Prostate gland (tissue), 2 donors: ENCODE results near the gene MYO1D. TPM values are rescaled to one million over a fixed set of nuclear protein-coding genes. Genes with fewer than 3 reads are reported as not detected.

Experiments used
- DNase-seq: peaks from one replicate; pipeline ENCODE4 v3.0.0-alpha.2; 2019; ENCODE audit warnings: low spot score
- H3K27ac ChIP-seq, 2 donors: fragments of 200-600 bp; sonication (generic); 2 replicates each; pipeline ENCODE4 v1.5.1; 2017 to 2019
- H3K27me3 ChIP-seq: fragments of 200-600 bp; sonication (generic); replicated peaks from 2 replicates; pipeline ENCODE4 v1.5.1; 2019; ENCODE audit not compliant: insufficient read depth
- H3K36me3 ChIP-seq, 2 donors: fragments of 200-600 bp; sonication (generic); 1 replicate in 1 of 2; 2 replicates in 1 of 2; pipeline versions ENCODE4 v1.5.1 to v1.8.1; 2017 to 2019
- H3K4me1 ChIP-seq: fragments of 200-600 bp; sonication (generic); replicated peaks from 2 replicates; pipeline ENCODE4 v1.5.1; 2019
- H3K4me3 ChIP-seq, 2 donors: fragments of 200-600 bp; sonication (generic); 2 replicates each; pipeline ENCODE4 v1.5.1; 2017 to 2019
- H3K9me3 ChIP-seq: fragments of 200-600 bp; sonication (generic); 2 replicates; pipeline ENCODE4 v1.5.1; 2017
- POLR2A ChIP-seq: fragments of 450-650 bp; IDR thresholded peaks from one replicate; pipeline ENCODE4 v1.6.1; 2016; ENCODE audit warnings: antibody characterized with exemption, mild to moderate bottlenecking
- POLR2AphosphoS5 ChIP-seq: sonication (generic); formaldehyde crosslinking; IDR thresholded peaks from one replicate; pipeline ENCODE4 v1.6.1; 2017; ENCODE audit warnings: antibody characterized with exemption
- WGBS: methylation state at CpG from one replicate; pipeline ENCODE4 v1.1.5; 2018; 5-methylcytosine and 5-hydroxymethylcytosine counted together
- intact Hi-C: fragments of 100-400 bp; cut with DNase I; formaldehyde crosslinking; loops from one replicate; pipeline ENCODE4 v1.14.2; 2022
- total RNA-seq, 2 donors: library from RNA; depleted of rRNA; stranded (reverse); fragments of >200 nt; gene quantifications; one replicate each; pipeline ENCODE4 v1.1.0, GENCODE V29; 2016
- TF ChIP-seq, protein P1 (sequence below), 4 experiments: fragments of 200-600 bp in 2 of 4; fragments of 450-650 bp in 2 of 4; sonication (generic) in 2 of 4; IDR thresholded peaks; 1 replicate in 3 of 4; 2 replicates in 1 of 4; pipeline ENCODE4 v1.5.1; 2016 to 2019; ENCODE audit warnings: antibody characterized with exemption in 4 of 4, mild to moderate bottlenecking in 2 of 4, moderate library complexity in 2 of 4

The MYO1D gene
- total RNA-seq, 2 donors from 2014 or later: 44.2 to 45.2 TPM

DNA sequence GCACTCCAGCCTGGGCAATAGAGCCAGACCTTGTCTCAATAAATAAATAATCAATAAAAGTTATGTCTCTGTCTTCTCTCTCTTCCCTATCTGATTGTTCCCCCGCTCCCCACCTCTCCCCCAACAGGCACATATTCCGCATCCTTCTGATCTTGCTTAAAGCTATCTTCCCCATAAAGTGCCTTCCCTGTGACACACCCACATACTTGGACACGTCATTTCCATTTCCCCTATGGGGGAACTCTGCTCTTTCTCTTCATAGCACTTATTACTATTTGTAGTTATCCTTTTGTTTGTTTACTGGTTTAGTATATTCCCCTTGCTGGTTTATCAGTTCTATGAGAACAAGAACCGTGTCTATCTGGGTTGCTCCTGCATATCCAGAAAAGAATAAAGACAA is 14.9 kb downstream of the MYO1D start:
- WGBS: 92% methylated on average over 4 of the region's 4 CpGs
- no peaks in the 10 kb centered on the region for H3K9me3 ChIP-seq
- H3K36me3 ChIP-seq: no peaks in the 10 kb centered on the region
- intact Hi-C loops: no loop called here
- H3K4me1 ChIP-seq: no peaks in the 10 kb centered on the region
- no peak overlapping the region for H3K4me3 ChIP-seq
- H3K27ac ChIP-seq: no peak overlapping the region
- TF ChIP-seq POLR2AphosphoS5 (no peak), POLR2A (no peak)
- TF ChIP-seq, protein P1, sequence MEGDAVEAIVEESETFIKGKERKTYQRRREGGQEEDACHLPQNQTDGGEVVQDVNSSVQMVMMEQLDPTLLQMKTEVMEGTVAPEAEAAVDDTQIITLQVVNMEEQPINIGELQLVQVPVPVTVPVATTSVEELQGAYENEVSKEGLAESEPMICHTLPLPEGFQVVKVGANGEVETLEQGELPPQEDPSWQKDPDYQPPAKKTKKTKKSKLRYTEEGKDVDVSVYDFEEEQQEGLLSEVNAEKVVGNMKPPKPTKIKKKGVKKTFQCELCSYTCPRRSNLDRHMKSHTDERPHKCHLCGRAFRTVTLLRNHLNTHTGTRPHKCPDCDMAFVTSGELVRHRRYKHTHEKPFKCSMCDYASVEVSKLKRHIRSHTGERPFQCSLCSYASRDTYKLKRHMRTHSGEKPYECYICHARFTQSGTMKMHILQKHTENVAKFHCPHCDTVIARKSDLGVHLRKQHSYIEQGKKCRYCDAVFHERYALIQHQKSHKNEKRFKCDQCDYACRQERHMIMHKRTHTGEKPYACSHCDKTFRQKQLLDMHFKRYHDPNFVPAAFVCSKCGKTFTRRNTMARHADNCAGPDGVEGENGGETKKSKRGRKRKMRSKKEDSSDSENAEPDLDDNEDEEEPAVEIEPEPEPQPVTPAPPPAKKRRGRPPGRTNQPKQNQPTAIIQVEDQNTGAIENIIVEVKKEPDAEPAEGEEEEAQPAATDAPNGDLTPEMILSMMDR (IDR thresholded peaks at IDR 0.05): no peak
- H3K27me3 ChIP-seq: no peaks in the 10 kb centered on the region
- DNase-seq: no peak

DNA sequence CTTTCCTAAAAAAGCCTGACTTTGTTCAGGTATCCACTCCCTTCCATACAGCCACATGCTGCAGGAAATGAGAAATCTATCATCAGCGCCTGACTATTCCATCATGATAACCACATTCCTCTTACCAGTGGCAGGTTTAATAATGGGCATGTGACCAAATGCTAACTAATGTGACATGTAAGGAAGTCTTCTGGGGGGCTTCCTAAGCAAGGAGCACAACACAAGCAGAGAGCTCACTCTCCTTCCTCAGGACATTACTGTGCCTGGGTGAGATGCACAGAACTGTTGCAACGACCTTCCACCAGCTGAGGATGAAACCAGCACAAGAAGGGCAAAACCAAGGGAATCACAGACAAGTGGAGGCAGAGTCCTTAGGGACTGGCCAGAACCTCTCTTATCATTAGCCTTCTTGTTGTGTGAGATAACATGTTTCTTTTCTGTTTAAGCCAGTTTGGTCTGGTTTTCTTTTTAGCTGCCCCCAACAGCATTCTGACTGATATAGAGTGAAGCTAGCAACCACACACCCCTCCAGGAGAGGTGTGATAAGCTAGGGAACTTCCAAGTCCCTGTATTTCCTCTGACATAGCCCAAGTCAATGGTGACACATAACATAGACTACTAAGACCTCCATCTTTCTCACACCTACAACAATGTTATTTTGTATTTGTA is 16.9 kb downstream of the MYO1D start:
- no peak overlapping the region for H3K27ac ChIP-seq
- intact Hi-C loops: no loop called here

DNA sequence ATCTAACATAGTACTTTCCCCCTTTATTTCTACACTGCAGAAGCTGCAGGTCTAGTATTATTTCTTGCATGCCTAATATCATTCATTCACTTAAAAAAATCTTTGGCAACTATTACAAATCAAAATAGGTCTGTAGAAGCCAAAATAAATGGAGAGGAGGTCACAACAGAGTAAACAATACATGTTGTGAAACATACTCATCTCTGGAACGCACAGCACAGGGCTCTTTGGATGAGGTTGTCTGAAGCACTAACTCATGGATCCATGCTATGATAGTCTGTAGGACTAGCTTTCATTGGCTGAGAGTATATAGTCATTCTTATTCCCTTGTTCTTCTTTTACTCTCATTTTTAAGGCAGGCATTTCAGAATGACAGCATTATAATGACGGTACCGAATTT is 21.3 kb downstream of the MYO1D start:
- H3K36me3 ChIP-seq: no peaks in the 10 kb centered on the region
- no peaks in the 10 kb centered on the region for H3K27me3 ChIP-seq
- H3K4me3 ChIP-seq: no peak overlapping the region
- no peak overlapping the region for H3K27ac ChIP-seq
- 91% methylated on average over 3 of the region's 3 CpGs for WGBS
- no peaks in the 10 kb centered on the region for H3K4me1 ChIP-seq
- TF ChIP-seq POLR2AphosphoS5: no peak
- TF ChIP-seq, protein P1 (IDR thresholded peaks at IDR 0.05): no peak
- no peak for TF ChIP-seq POLR2A
- H3K9me3 ChIP-seq: no peaks in the 10 kb centered on the region
- no peak for DNase-seq
- intact Hi-C loops: no loop called here

More for the DNA sequence above, 16.9 kb downstream of the MYO1D start:
- Histone ChIP-seq H3K9me3 (no peaks in the 10 kb centered on the region), H3K27me3 (no peaks in the 10 kb centered on the region), H3K4me3 (no peak overlapping the region), H3K4me1 (no peaks in the 10 kb centered on the region), H3K36me3 (no peaks in the 10 kb centered on the region)
- TF ChIP-seq POLR2AphosphoS5 (no peak), POLR2A (no peak)
- TF ChIP-seq, protein P1 (IDR thresholded peaks at IDR 0.05): no peak
- DNase-seq: no peak
- WGBS: 78% methylated on average over 2 of the region's 2 CpGs

DNA sequence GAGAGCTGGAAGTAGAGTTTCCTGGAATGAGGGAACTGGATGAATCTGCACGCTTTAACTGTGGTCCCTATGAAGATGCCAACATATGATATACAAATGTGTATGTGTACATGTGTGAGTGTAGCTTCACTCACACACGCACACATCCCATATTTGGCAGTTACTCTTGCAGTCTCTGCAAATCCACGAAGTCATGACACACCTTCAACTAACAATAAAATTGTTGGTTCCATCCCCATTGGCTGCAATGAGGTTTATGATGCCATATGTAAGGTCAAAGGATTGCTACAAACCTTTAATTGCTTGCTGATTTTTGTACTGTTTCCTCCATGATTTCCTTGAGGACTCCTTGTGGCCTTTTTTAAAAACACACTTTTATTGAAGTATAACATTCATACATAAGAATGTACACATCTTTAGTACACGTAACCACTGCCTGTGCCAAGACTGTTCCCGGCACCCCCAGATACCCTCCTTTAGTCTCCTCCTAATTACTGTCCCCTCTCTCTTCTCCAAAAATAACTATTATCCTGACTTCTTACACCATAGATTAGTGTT is 22.0 kb downstream of the MYO1D start:
- Histone ChIP-seq H3K27ac (no peak overlapping the region), H3K9me3 (no peaks in the 10 kb centered on the region), H3K4me3 (no peak overlapping the region), H3K4me1 (no peaks in the 10 kb centered on the region), H3K27me3 (no peaks in the 10 kb centered on the region), H3K36me3 (no peaks in the 10 kb centered on the region)
- intact Hi-C loops: no loop called here
- no peak for DNase-seq
- WGBS: 43% methylated on average over 5 of the region's 5 CpGs
- TF ChIP-seq POLR2A: no peak

DNA sequence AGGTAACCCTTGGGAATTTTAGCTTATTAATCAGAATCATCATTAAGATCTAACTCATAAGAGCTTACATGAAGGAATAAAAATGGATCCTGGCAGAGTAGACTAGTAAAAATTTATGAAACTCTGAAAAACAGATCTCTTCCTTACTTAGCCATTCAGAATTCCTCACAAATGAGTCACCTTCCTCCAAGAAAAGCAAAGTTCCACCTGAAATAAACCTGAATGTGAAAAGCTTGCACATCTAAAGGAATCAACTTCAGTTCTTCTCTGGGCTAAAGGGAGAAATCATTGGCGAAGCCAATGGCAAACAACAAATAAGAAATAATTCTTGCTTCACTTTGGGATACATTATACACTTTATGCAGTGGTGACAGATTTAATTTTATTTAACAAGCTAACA is 22.7 kb downstream of the MYO1D start:
- 61% methylated on average over 1 of the region's 1 CpG for WGBS
- no peaks in the 10 kb centered on the region for H3K9me3 ChIP-seq
- H3K27ac ChIP-seq: no peak overlapping the region
- H3K4me1 ChIP-seq: no peaks in the 10 kb centered on the region
- TF ChIP-seq POLR2AphosphoS5 (no peak), POLR2A (no peak)
- TF ChIP-seq, protein P1 (IDR thresholded peaks at IDR 0.05): no peak
- DNase-seq: no peak
- intact Hi-C loops: no loop called here
- H3K27me3 ChIP-seq: no peaks in the 10 kb centered on the region
- no peak overlapping the region for H3K4me3 ChIP-seq
- H3K36me3 ChIP-seq: no peaks in the 10 kb centered on the region
